K562 (cell line): ENCODE results near the gene IRS2. TPM values are rescaled to one million over a fixed set of nuclear protein-coding genes. Genes with fewer than 3 reads are reported as not detected.

Experiments
- ATAC-seq: fragments of 200-7000 bp; cut with Tn5 transposase; 3 replicates; pipeline ENCODE4 v1.9.1; 2020; ENCODE audit warnings: moderate library complexity
- BruUV-seq: library from RNA; stranded (reverse); fragments of 400-500 nt; replicated peaks from 2 replicates; lab custom pipeline; 2021; lab: Mats Ljungman, UMichigan
- CTCF ChIA-PET: fragments of 300-600 bp; formaldehyde crosslinking; extraction: SDS; loops from one replicate; lab custom pipeline; 2021; ENCODE audit warnings: low intra/inter-chr PET ratio; lab: Yijun Ruan, JAX
- POLR2A ChIA-PET: fragments of 300-600, 350-650 bp; sonication (Branson Sonifier 250); formaldehyde crosslinking; extraction: SDS; loops from one replicate; lab custom pipeline; 2021; ENCODE audit warnings: antibody characterized with exemption, inconsistent platforms; lab: Yijun Ruan, JAX
- DNase-seq, 4 experiments: peaks; one replicate each; pipeline versions ENCODE4 v3.0.0 to v3.0.0-alpha.2; 2011 to 2018; ENCODE audit warnings: low spot score in 3 of 4, mixed read lengths in 3 of 4; ENCODE audit errors: extremely low read depth in 1 of 4
- FAIRE-seq: peaks from 2 replicates; lab custom pipeline; 2011; peaks lifted over from hg19 to GRCh38; lab: Jason Lieb, UNC
- H2AFZ ChIP-seq: 2 replicates; pipeline ENCODE4 v1.6.0; 2011; ENCODE audit warnings: low read depth, low read length, control low read depth, inconsistent platforms
- H3K27ac ChIP-seq: fragments of 200-600 bp; 3 replicates; pipeline ENCODE4 v1.8.0; 2011; ENCODE audit warnings: low read depth, mild to moderate bottlenecking, control low read depth, inconsistent platforms, low read length, moderate library complexity, mixed read lengths; ENCODE audit errors: extremely low read depth
- H3K27me3 ChIP-seq, 2 experiments: fragments of 300-600 bp in 1 of 2; 2 replicates in 1 of 2; 3 replicates in 1 of 2; pipeline versions ENCODE4 v1.6.0 to v1.8.0; 2011; ENCODE audit warnings: inconsistent platforms in 2 of 2, low read length in 2 of 2, mild to moderate bottlenecking in 1 of 2, mixed read lengths in 1 of 2, moderate library complexity in 1 of 2; ENCODE audit not compliant: control insufficient read depth in 2 of 2, insufficient read depth in 2 of 2
- H3K36me3 ChIP-seq: fragments of 300-600 bp; 3 replicates; pipeline ENCODE4 v1.8.0; 2011; ENCODE audit warnings: mild to moderate bottlenecking, low read length, inconsistent platforms; ENCODE audit not compliant: control insufficient read depth, insufficient read depth
- H3K4me1 ChIP-seq, 2 experiments: fragments of 200-600 bp in 1 of 2; replicated peaks in 1 of 2; 2 replicates in 1 of 2; 3 replicates in 1 of 2; pipeline versions ENCODE4 v1.5.1 to v1.8.0; 2011; ENCODE audit warnings: inconsistent platforms in 2 of 2, low read length in 2 of 2, mild to moderate bottlenecking in 1 of 2, mixed read lengths in 1 of 2, moderate library complexity in 1 of 2; ENCODE audit not compliant: control insufficient read depth in 2 of 2, insufficient read depth in 2 of 2
- H3K4me2 ChIP-seq: 2 replicates; pipeline ENCODE4 v1.6.1; 2011; ENCODE audit warnings: low read length, control low read depth, inconsistent platforms, mixed read lengths; ENCODE audit not compliant: insufficient read depth
- H3K4me3 ChIP-seq: fragments of 200-600 bp; sonication (generic), shearing (Covaris generic); 2 replicates; pipeline ENCODE4 v1.5.1; 2016; ENCODE audit warnings: control low read depth, inconsistent platforms
- H3K79me2 ChIP-seq: fragments of 200-600 bp; 3 replicates; pipeline ENCODE4 v1.8.0; 2011; ENCODE audit warnings: low read length, inconsistent platforms; ENCODE audit not compliant: control insufficient read depth, insufficient read depth
- H3K9ac ChIP-seq, 2 experiments: 2 replicates each; pipeline versions ENCODE4 v1.6.0 to v1.6.1; 2011; ENCODE audit warnings: low read depth in 2 of 2, low read length in 2 of 2, control low read depth in 1 of 2, inconsistent platforms in 1 of 2, mild to moderate bottlenecking in 1 of 2, mixed read lengths in 1 of 2; ENCODE audit not compliant: insufficient read depth in 1 of 2
- H3K9me1 ChIP-seq: one replicate; pipeline ENCODE4 v1.6.0; 2011; ENCODE audit warnings: inconsistent platforms, mild to moderate bottlenecking, low read length, moderate library complexity; ENCODE audit not compliant: control insufficient read depth, insufficient read depth
- H3K9me3 ChIP-seq: replicated peaks from 2 replicates; pipeline ENCODE4 v1.5.1; 2011; ENCODE audit warnings: low read depth, low read length, inconsistent platforms; ENCODE audit not compliant: control insufficient read depth, insufficient read depth
- H4K20me1 ChIP-seq: replicated peaks from 2 replicates; pipeline ENCODE4 v1.6.1; 2011; ENCODE audit warnings: low read length, inconsistent platforms, mixed read lengths; ENCODE audit not compliant: control insufficient read depth, insufficient read depth
- BDP1 ChIP-seq: IDR thresholded peaks from 3 replicates; pipeline ENCODE4 v1.6.1; 2011; ENCODE audit not compliant: insufficient read length, insufficient read depth
- BRD9 ChIP-seq: fragments of 450-650 bp; IDR thresholded peaks from 2 replicates; pipeline ENCODE4 v1.6.1; 2018; ENCODE audit warnings: low read depth; ENCODE audit not compliant: partially characterized antibody
- CREB5 ChIP-seq: fragments of 250-450 bp; sonication (Bioruptor Pico); IDR thresholded peaks from 2 replicates; pipeline ENCODE4 v1.5.0; 2020; ENCODE audit warnings: mild to moderate bottlenecking
- JUN ChIP-seq, 2 experiments: sonication (generic) in 1 of 2; formaldehyde crosslinking in 1 of 2; IDR thresholded peaks; 2 replicates each; pipeline versions ENCODE4 v1.6.1 to v1.8.0; 2012 to 2022; ENCODE audit warnings: borderline replicate concordance in 2 of 2, mild to moderate bottlenecking in 2 of 2, improper control_type of control experiment in 1 of 2, low read depth in 1 of 2, low read length in 1 of 2, missing genetic modification reagents in 1 of 2
- MYC ChIP-seq, 2 experiments: fragments of 250-450 bp in 1 of 2; sonication (Bioruptor Pico) in 1 of 2; IDR thresholded peaks; 2 replicates each; pipeline versions ENCODE4 v1.5.1 to v1.6.1; 2012 to 2021; ENCODE audit warnings: low read depth in 2 of 2, borderline replicate concordance in 1 of 2, improper control_type of control experiment in 1 of 2, low read length in 1 of 2, mild to moderate bottlenecking in 1 of 2, moderate library complexity in 1 of 2
- NEUROD1 ChIP-seq: fragments of 150-350 bp; IDR thresholded peaks from 2 replicates; pipeline ENCODE4 v1.6.1; 2014; ENCODE audit warnings: borderline replicate concordance, low read length, low read depth; ENCODE audit not compliant: partially characterized antibody
- POLR2B ChIP-seq: fragments of 450-650 bp; IDR thresholded peaks from 2 replicates; pipeline ENCODE4 v1.6.1; 2018; ENCODE audit warnings: low read depth; ENCODE audit not compliant: partially characterized antibody
- PRDM10 ChIP-seq: fragments of 450-650 bp; IDR thresholded peaks from 2 replicates; pipeline ENCODE4 v1.6.1; 2018; ENCODE audit not compliant: partially characterized antibody
- PTBP1 ChIP-seq: fragments of 200-400 bp; formaldehyde crosslinking; IDR thresholded peaks from 2 replicates; pipeline ENCODE4 v1.6.1; 2017; ENCODE audit warnings: low read depth, low read length
- THRAP3 ChIP-seq: fragments of 450-650 bp; IDR thresholded peaks from 2 replicates; pipeline ENCODE4 v1.6.1; 2016; ENCODE audit warnings: mild to moderate bottlenecking, inconsistent platforms, borderline replicate concordance
- WGBS: fragments of 100-300 bp; shearing (Covaris generic); methylation state at CpG from one replicate; pipeline ENCODE4 v1.1.6; 2016; ENCODE audit warnings: low coverage, mixed read lengths; ENCODE audit not compliant: insufficient coverage; ENCODE audit errors: missing lambda C conversion rate; 5-methylcytosine and 5-hydroxymethylcytosine counted together
- in situ Hi-C: fragments of 300-500 bp; cut with MboI; formaldehyde crosslinking; loops from 4 replicates; pipeline ENCODE4 v1.15.0; 2018; ENCODE audit warnings: inconsistent platforms, mixed read lengths
- intact Hi-C: fragments of 100-400 bp; cut with micrococcal nuclease; formaldehyde crosslinking; loops from 2 replicates; pipeline ENCODE4 v1.14.2; 2022
- polyA plus RNA-seq, 8 experiments: library from polyadenylated mRNA; depleted of rRNA in 4 of 8; stranded (reverse) in 5 of 8; unstranded in 3 of 8; fragments of >200 nt; fragmentation: Nextera tagmentation in 2 of 8; fragmentation: Illumina TruSeq in 1 of 8; extraction: Ambion mirVana in 2 of 8; extraction: Trizol in 1 of 8; gene quantifications; 2 replicates each; pipeline versions ENCODE4 v1.2.1 to v1.2.3, GENCODE V29; 2011 to 2014; ENCODE audit warnings: inconsistent platforms in 1 of 8, missing spikeins in 1 of 8
- total RNA-seq, 7 experiments: library from RNA; depleted of rRNA in 6 of 7; stranded (reverse); fragments of >200 nt in 6 of 7; fragmentation: Illumina TruSeq in 2 of 7; extraction: Trizol in 2 of 7; gene quantifications; 2 replicates each; pipeline versions ENCODE4 v1.2.1 to v1.2.3, GENCODE V29; 2011 to 2021; ENCODE audit warnings: low replicate concordance in 1 of 7
- TF ChIP-seq, protein P1 (sequence below): sonication (generic); formaldehyde crosslinking; IDR thresholded peaks from 2 replicates; pipeline ENCODE4 v1.8.1; 2023; ENCODE audit warnings: mild to moderate bottlenecking, missing genetic modification reagents
- TF ChIP-seq, protein P2 (sequence below): sonication (generic); formaldehyde crosslinking; IDR thresholded peaks from 2 replicates; pipeline ENCODE4 v1.8.1; 2023; ENCODE audit warnings: mild to moderate bottlenecking, missing genetic modification reagents, moderate library complexity

IRS2 gene
- total and polyA plus RNA-seq, 9 of the 15 experiments (the other 6 are each of a cell fraction or from before 2014, with no cell fraction given): 0.36 to 4.6 (median 0.63) TPM

DNA sequence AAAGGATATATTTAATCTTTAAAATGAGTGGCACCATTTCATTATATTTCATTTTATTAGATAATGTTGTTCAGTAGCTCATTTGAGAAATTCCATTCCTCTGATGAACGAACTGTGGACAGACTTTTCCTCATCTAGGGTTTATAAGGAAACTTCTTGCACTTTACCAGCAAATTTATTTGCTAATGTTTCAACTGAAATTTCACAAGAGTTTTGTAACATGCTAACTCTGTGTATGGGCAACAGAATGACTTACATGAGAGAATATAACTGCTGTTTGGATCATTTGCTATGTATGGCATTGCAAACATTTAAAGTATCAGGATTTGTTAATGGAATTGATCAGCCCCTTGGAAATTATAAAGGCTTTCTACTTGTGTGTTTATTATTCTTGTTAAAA lies 3.7 kb upstream of the IRS2 start:
- Histone ChIP-seq H2AFZ (no peak overlapping the region), H3K79me2 (no peaks in the 10 kb centered on the region; the same call in 2 of the 3 replicates), H3K4me1 (peaks cover 15 to 16% of the 10 kb centered on the region in 2 experiments; a peak in 4 of 5 replicates), H3K36me3 (no peaks in the 10 kb centered on the region), H3K4me3 (no peak overlapping the region), H3K27ac (no peak overlapping the region), H3K9me1 (no peaks in the 10 kb centered on the region), H3K4me2 (no peak overlapping the region), H3K9ac (no peak overlapping the region), H4K20me1 (no peaks in the 10 kb centered on the region), H3K9me3 (no peaks in the 10 kb centered on the region), H3K27me3 (no peaks in the 10 kb centered on the region)
- intact Hi-C loops: loop anchor here (5.0 kb wide), 1 partner anchor 108 kb away; no protein-coding TSS in a partner anchor
- BruUV-seq: no TSS peak
- in situ Hi-C loops: no loop called here
- ChIA-PET CTCF (no interaction called here), POLR2A (interaction anchor here (1.0 to 1.1 kb wide), 2 partner anchors 10 to 13 kb away, joined by 3 read pairs; no protein-coding TSS in a partner anchor)
- 87% methylated on average over 1 of the region's 1 CpG for WGBS
- no peak for FAIRE-seq
- DNase-seq: no peak
- ATAC-seq: no peak
- no peak for TF ChIP-seq BRD9
- TF ChIP-seq, protein P1, sequence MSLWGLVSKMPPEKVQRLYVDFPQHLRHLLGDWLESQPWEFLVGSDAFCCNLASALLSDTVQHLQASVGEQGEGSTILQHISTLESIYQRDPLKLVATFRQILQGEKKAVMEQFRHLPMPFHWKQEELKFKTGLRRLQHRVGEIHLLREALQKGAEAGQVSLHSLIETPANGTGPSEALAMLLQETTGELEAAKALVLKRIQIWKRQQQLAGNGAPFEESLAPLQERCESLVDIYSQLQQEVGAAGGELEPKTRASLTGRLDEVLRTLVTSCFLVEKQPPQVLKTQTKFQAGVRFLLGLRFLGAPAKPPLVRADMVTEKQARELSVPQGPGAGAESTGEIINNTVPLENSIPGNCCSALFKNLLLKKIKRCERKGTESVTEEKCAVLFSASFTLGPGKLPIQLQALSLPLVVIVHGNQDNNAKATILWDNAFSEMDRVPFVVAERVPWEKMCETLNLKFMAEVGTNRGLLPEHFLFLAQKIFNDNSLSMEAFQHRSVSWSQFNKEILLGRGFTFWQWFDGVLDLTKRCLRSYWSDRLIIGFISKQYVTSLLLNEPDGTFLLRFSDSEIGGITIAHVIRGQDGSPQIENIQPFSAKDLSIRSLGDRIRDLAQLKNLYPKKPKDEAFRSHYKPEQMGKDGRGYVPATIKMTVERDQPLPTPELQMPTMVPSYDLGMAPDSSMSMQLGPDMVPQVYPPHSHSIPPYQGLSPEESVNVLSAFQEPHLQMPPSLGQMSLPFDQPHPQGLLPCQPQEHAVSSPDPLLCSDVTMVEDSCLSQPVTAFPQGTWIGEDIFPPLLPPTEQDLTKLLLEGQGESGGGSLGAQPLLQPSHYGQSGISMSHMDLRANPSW (CRISPR knock-in tag): no peak
- no peak for TF ChIP-seq PRDM10
- TF ChIP-seq, protein P2, sequence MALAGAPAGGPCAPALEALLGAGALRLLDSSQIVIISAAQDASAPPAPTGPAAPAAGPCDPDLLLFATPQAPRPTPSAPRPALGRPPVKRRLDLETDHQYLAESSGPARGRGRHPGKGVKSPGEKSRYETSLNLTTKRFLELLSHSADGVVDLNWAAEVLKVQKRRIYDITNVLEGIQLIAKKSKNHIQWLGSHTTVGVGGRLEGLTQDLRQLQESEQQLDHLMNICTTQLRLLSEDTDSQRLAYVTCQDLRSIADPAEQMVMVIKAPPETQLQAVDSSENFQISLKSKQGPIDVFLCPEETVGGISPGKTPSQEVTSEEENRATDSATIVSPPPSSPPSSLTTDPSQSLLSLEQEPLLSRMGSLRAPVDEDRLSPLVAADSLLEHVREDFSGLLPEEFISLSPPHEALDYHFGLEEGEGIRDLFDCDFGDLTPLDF (CRISPR knock-in tag): no peak
- TF ChIP-seq NEUROD1: no peak
- no peak for TF ChIP-seq MYC (IDR thresholded peaks at IDR 0.05; ENCODE audit: low read depth, low read length)
- TF ChIP-seq MYC (CRISPR knock-in tag; IDR thresholded peaks at IDR 0.05; ENCODE audit: borderline replicate concordance, low read depth): no peak
- no peak for TF ChIP-seq JUN (IDR thresholded peaks at IDR 0.05; ENCODE audit: borderline replicate concordance, low read depth, low read length)
- TF ChIP-seq JUN (CRISPR knock-in tag; IDR thresholded peaks at IDR 0.05; ENCODE audit: borderline replicate concordance): no peak
- no peak for TF ChIP-seq BDP1
- TF ChIP-seq POLR2B: no peak
- no peak for TF ChIP-seq THRAP3
- no peak for TF ChIP-seq PTBP1
- TF ChIP-seq CREB5: no peak
